A673 (cell line): ENCODE results near the gene FN3K.
"Not testable (repeated sequence)": the region's sequence is repeated elsewhere in the genome, so short reads cannot be mapped to it uniquely, and the experiment has no call there.

Source experiments
- CTCF ChIP-seq: fragments of 300-800, 200-600 bp; sonication (generic); conservative IDR thresholded peaks from 2 replicates; pipeline ENCODE4 v1.5.1; 2017; ENCODE audit warnings: low read depth, mild to moderate bottlenecking, antibody characterized with exemption, low read length, moderate library complexity, mixed read lengths
- EZH2 ChIP-seq: fragments of 200-600 bp; sonication (generic); IDR thresholded peaks from 2 replicates; pipeline ENCODE4 v1.6.1; 2017; ENCODE audit warnings: borderline replicate concordance, low read depth, mild to moderate bottlenecking, mixed read lengths, antibody characterized with exemption, low read length; ENCODE audit not compliant: poor library complexity, severe bottlenecking

GRCh38 chr17:82777778-82778375 lies 42.5 kb downstream of the FN3K start:
- 0 out of 2 replicates have a peak, but pooled peaks have one; percentile 29 for TF ChIP-seq CTCF
- not testable (repeated sequence) for TF ChIP-seq EZH2
